Epithelial cell of esophagus (primary cell): Measurements from ENCODE around the gene HDAC4.

Source experiments
- DNase-seq: peaks from one replicate; pipeline ENCODE4 v3.0.0; 2010; ENCODE audit warnings: low read depth
- H3K4me3 ChIP-seq: 2 replicates; pipeline ENCODE4 v1.5.1; 2011; ENCODE audit warnings: mild to moderate bottlenecking, low read length, control low read depth
- TF ChIP-seq, protein P1 (sequence below): IDR thresholded peaks from 2 replicates; pipeline ENCODE4 v1.5.1; 2011; ENCODE audit warnings: low read depth, mild to moderate bottlenecking, low read length, control low read depth, inconsistent platforms; ENCODE audit not compliant: insufficient read depth; ENCODE audit errors: missing control alignments

HDAC4 gene

GRCh38 chr2:239036819-239037558, 363.8 kb downstream of the HDAC4 start:
- TF ChIP-seq, protein P1, sequence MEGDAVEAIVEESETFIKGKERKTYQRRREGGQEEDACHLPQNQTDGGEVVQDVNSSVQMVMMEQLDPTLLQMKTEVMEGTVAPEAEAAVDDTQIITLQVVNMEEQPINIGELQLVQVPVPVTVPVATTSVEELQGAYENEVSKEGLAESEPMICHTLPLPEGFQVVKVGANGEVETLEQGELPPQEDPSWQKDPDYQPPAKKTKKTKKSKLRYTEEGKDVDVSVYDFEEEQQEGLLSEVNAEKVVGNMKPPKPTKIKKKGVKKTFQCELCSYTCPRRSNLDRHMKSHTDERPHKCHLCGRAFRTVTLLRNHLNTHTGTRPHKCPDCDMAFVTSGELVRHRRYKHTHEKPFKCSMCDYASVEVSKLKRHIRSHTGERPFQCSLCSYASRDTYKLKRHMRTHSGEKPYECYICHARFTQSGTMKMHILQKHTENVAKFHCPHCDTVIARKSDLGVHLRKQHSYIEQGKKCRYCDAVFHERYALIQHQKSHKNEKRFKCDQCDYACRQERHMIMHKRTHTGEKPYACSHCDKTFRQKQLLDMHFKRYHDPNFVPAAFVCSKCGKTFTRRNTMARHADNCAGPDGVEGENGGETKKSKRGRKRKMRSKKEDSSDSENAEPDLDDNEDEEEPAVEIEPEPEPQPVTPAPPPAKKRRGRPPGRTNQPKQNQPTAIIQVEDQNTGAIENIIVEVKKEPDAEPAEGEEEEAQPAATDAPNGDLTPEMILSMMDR, result no peak
- no peak overlapping the region for H3K4me3 ChIP-seq
- no peak for DNase-seq

GRCh38 chr2:239035997-239036731, 364.7 kb downstream of the HDAC4 start:
- TF ChIP-seq, protein P1, result no peak
- H3K4me3 ChIP-seq, result no peak overlapping the region
- no peak for DNase-seq

- no peak overlapping the region for H3K4me3 ChIP-seq
- TF ChIP-seq, protein P1, result peak; percentile 74
- no peak for DNase-seq
These were observed 365.4 kb downstream of the HDAC4 start for GRCh38 chr2:239035361-239035814.

DNA sequence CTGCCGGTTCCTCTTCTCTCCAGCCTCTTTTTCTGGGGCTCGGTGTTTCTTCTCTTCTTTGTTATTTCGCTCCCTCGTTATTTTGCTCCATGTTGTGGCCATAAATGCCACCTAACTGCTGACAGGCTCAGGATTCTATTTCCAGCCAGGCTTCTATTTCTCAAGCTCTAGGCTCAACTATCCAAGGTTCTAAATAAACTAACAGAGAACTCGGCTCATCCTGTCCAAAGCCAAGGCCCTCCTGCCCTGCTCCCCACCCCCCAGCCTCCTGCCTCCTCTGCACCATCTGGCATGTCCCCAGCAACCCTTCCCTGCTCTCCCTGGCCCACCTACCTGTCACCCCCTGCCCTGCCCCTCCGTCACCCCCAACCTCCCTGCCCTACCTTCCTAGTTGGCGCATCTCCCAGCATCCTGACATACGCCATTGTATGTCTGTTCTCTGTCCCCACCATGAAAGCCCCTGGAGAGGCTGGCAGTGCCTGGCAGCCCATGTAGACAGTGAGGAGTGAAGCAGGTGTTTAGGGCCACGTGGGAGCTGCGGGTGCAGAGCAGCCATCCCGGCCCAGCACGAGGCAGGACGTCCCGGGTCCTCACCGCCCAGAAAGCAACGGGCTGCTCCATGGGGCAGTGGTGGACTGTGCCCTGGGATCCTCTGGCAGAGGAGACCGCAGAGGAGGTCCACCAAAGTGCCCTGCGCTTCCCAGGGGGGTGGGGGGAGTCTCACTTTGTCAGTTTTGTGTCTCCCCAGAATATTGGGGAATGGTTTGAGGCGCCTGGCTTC, 366.1 kb downstream of the HDAC4 start:
- TF ChIP-seq, protein P1, result no peak
- no peak for DNase-seq
- no peak overlapping the region for H3K4me3 ChIP-seq

DNA sequence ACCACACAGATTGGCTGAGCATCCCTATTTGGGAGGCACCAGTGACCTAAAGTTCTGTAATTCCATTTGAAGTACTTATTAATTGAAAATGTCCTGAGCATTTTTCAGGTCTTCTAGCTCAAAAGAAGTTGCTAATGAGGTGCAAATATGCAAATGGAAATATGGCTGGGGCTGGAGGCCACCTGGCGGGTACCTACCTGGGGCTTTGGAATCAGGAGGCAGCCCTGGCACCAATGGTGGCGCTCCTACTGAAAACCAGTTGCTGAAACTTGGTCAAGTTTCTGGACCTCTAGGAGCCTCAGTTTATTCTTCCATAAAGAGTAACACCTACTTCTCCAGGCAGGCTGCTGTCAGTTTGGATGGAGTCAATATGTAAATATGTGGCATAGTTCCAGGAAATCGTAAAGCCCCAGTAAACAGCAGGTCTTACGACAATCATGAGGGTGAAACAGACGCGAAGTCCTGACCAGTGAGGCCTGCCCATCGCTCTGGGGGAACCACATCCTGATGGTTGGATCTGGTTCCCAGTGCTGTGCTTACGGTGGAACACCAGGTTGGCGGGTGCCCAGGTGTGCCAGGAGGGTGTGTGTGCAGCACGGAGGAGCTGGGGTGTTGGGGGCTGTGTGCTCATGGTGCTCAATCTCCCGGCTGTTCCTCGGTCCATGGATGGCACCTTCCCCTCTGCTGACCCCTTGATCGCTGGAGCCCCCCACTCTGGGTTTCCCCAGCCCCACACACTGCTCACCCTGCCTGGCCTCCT, 366.8 kb downstream of the HDAC4 start:
- no peak for DNase-seq
- H3K4me3 ChIP-seq, result no peak overlapping the region
- TF ChIP-seq, protein P1, result no peak

DNA sequence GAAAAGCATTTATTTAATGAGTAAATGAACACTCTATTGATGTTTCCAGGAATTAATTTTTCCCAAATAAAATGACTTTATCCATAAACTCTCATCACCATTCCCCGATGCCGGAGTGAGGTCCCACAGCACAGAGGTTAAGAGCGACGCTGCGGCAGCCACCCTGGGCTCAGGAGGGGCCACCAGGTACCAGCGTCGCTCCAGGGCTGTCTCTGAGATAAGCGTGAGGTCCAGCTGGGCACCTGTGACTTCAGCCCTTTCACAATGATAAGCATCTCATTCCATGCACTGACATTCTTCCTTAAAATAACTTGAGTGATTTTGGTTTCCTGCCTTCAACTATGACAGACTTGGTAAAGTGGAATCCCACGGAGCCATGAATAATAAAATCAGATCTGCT, 370.9 kb downstream of the HDAC4 start:
- TF ChIP-seq, protein P1, result no peak
- no peak overlapping the region for H3K4me3 ChIP-seq
- DNase-seq, result no peak
